Hepatocyte (in vitro differentiated cells): Measurements from ENCODE around the gene FCHSD2. TPM values are rescaled to one million over a fixed set of nuclear protein-coding genes. Genes with fewer than 3 reads are reported as not detected.
"Not testable (repeated sequence)": the region's sequence is repeated elsewhere in the genome, so short reads cannot be mapped to it uniquely, and the experiment has no call there.

Experiments used
- DNase-seq: peaks from one replicate; pipeline ENCODE4 v3.0.0-alpha.2; 2016; ENCODE audit warnings: low spot score
- H2AFZ ChIP-seq: fragments of 200-600 bp; sonication (generic); 2 replicates; pipeline ENCODE4 v1.6.0; 2016; ENCODE audit warnings: antibody characterized with exemption, mild to moderate bottlenecking
- H3K27ac ChIP-seq: fragments of 200-600 bp; sonication (generic); 2 replicates; pipeline ENCODE4 v1.5.1; 2016; ENCODE audit warnings: mild to moderate bottlenecking
- H3K27me3 ChIP-seq: fragments of 200-600 bp; sonication (generic); 2 replicates; pipeline ENCODE4 v1.6.1; 2016
- H3K36me3 ChIP-seq: fragments of 200-600 bp; sonication (generic); replicated peaks from 2 replicates; pipeline ENCODE4 v1.5.1; 2016; ENCODE audit warnings: low read depth; ENCODE audit not compliant: insufficient read depth
- H3K4me1 ChIP-seq: fragments of 200-600 bp; sonication (generic); 2 replicates; pipeline ENCODE4 v1.5.1; 2016; ENCODE audit warnings: mild to moderate bottlenecking, moderate library complexity; ENCODE audit not compliant: insufficient read depth
- H3K4me2 ChIP-seq: fragments of 200-600 bp; sonication (generic); 2 replicates; pipeline ENCODE4 v1.6.0; 2016
- H3K4me3 ChIP-seq: fragments of 200-600 bp; sonication (generic); 2 replicates; pipeline ENCODE4 v1.5.1; 2016; ENCODE audit warnings: mild to moderate bottlenecking
- H3K79me2 ChIP-seq: fragments of 200-600 bp; sonication (generic); 2 replicates; pipeline ENCODE4 v1.6.0; 2017; ENCODE audit warnings: mild to moderate bottlenecking
- H3K9me2 ChIP-seq: fragments of 200-600 bp; sonication (generic); replicated peaks from 2 replicates; pipeline ENCODE4 v1.6.0; 2017; ENCODE audit warnings: mild to moderate bottlenecking; ENCODE audit not compliant: insufficient read depth
- H3K9me3 ChIP-seq: fragments of 200-600 bp; sonication (generic); 2 replicates; pipeline ENCODE4 v1.5.1; 2016; ENCODE audit warnings: low read depth, mild to moderate bottlenecking
- H4K20me1 ChIP-seq: fragments of 200-600 bp; sonication (generic); 2 replicates; pipeline ENCODE4 v1.6.0; 2016; ENCODE audit warnings: mild to moderate bottlenecking; ENCODE audit not compliant: insufficient read depth, poor library complexity, severe bottlenecking
- CTCF ChIP-seq: fragments of 200-600 bp; sonication (generic); IDR thresholded peaks from 2 replicates; pipeline ENCODE4 v1.5.1; 2016; ENCODE audit warnings: antibody characterized with exemption, mild to moderate bottlenecking; ENCODE audit not compliant: poor library complexity
- EZH2 ChIP-seq: fragments of 200-600 bp; sonication (generic); IDR thresholded peaks from 2 replicates; pipeline ENCODE4 v1.6.1; 2016; ENCODE audit warnings: antibody characterized with exemption, mild to moderate bottlenecking, borderline replicate concordance
- EZH2phosphoT487 ChIP-seq: fragments of 200-600 bp; sonication (generic); IDR thresholded peaks from one replicate; pipeline ENCODE4 v1.6.1; 2018; ENCODE audit warnings: antibody characterized with exemption, mild to moderate bottlenecking, low read depth, moderate library complexity; ENCODE audit not compliant: unreplicated experiment, severe bottlenecking
- WGBS: methylation state at CpG from one replicate; pipeline ENCODE4 v1.1.6; 2016; ENCODE audit warnings: low lambda C conversion rate; ENCODE audit errors: missing lambda C conversion rate; 5-methylcytosine and 5-hydroxymethylcytosine counted together
- polyA plus RNA-seq: library from polyadenylated mRNA; unstranded; fragments of >200 nt; fragmentation: Nextera tagmentation; extraction: Ambion mirVana; gene quantifications from 2 replicates; pipeline ENCODE4 v1.2.1, GENCODE V29; 2016
- total RNA-seq: library from RNA; depleted of rRNA; stranded (reverse); fragments of >200 nt; gene quantifications from 2 replicates; pipeline ENCODE4 v1.2.3, GENCODE V29; 2014

Gene FCHSD2
- total and polyA plus RNA-seq, 2 experiments from 2014 or later = 9.1 to 13.1 TPM

GRCh38 chr11:72828692-72829101 lies 313.4 kb downstream of the FCHSD2 start:
- no peak overlapping the region for H3K4me3 ChIP-seq
- 90% methylated on average over 7 of the region's 7 CpGs for WGBS

GRCh38 chr11:72828081-72828567 lies 314.0 kb downstream of the FCHSD2 start:
- 84% methylated on average over 11 of the region's 11 CpGs for WGBS

More at GRCh38 chr11:72828692-72829101, 313.4 kb downstream of the FCHSD2 start:
- no peaks in the 10 kb centered on the region for H3K36me3 ChIP-seq
- H3K27ac ChIP-seq = no peak overlapping the region
- TF ChIP-seq EZH2 (no peak), CTCF (no peak)
- H3K79me2 ChIP-seq = no peaks in the 10 kb centered on the region
- H3K4me2 ChIP-seq = no peak overlapping the region
- DNase-seq = no peak
- H2AFZ ChIP-seq = no peak overlapping the region
- H3K4me1 ChIP-seq = peaks cover 4% of the 10 kb centered on the region
- no peaks in the 10 kb centered on the region for H3K9me2 ChIP-seq
- no peaks in the 10 kb centered on the region for H3K27me3 ChIP-seq
- no peaks in the 10 kb centered on the region for H3K9me3 ChIP-seq
- H4K20me1 ChIP-seq = no peaks in the 10 kb centered on the region

GRCh38 chr11:72827656-72828055 lies 314.5 kb downstream of the FCHSD2 start:
- H3K79me2 ChIP-seq, H3K27me3 ChIP-seq, H3K9me2 ChIP-seq, H4K20me1 ChIP-seq, H2AFZ ChIP-seq, H3K9me3 ChIP-seq, H3K4me1 ChIP-seq, H3K4me3 ChIP-seq, H3K27ac ChIP-seq, H3K36me3 ChIP-seq, DNase-seq, H3K4me2 ChIP-seq: not testable (repeated sequence)
- 89% methylated on average over 11 of the region's 11 CpGs for WGBS

More at GRCh38 chr11:72828081-72828567, 314.0 kb downstream of the FCHSD2 start:
- Histone ChIP-seq H3K4me1 (peaks cover 4% of the 10 kb centered on the region), H3K4me2 (no peak overlapping the region), H3K4me3 (no peak overlapping the region), H3K9me2 (no peaks in the 10 kb centered on the region), H3K79me2 (no peaks in the 10 kb centered on the region), H3K36me3 (no peaks in the 10 kb centered on the region), H2AFZ (no peak overlapping the region), H3K27ac (no peak overlapping the region), H3K9me3 (no peaks in the 10 kb centered on the region), H3K27me3 (no peaks in the 10 kb centered on the region), H4K20me1 (no peaks in the 10 kb centered on the region)
- DNase-seq = no peak
- no peak for TF ChIP-seq CTCF

GRCh38 chr11:72826942-72827480 lies 315.1 kb downstream of the FCHSD2 start:
- no peaks in the 10 kb centered on the region for H3K27me3 ChIP-seq
- no peaks in the 10 kb centered on the region for H3K9me2 ChIP-seq
- no peak overlapping the region for H3K4me2 ChIP-seq
- H3K36me3 ChIP-seq = no peaks in the 10 kb centered on the region
- no peak overlapping the region for H3K4me3 ChIP-seq
- H3K4me1 ChIP-seq = peaks cover 4% of the 10 kb centered on the region
- no peak for TF ChIP-seq CTCF
- TF ChIP-seq EZH2phosphoT487 = no peak
- no peak for TF ChIP-seq EZH2
- no peaks in the 10 kb centered on the region for H3K79me2 ChIP-seq
- 91% methylated on average over 8 of the region's 8 CpGs for WGBS
- no peak for DNase-seq
- H2AFZ ChIP-seq = no peak overlapping the region
- H3K27ac ChIP-seq = no peak overlapping the region
- H3K9me3 ChIP-seq = no peaks in the 10 kb centered on the region
- H4K20me1 ChIP-seq = no peaks in the 10 kb centered on the region
